GM18519 (cell line): ENCODE measurements around the gene PEMT.
"Not testable (repeated sequence)": the region's sequence is repeated elsewhere in the genome, so short reads cannot be mapped to it uniquely, and the experiment has no call there.

ENCODE experiments used
- ATAC-seq: cut with Tn5 transposase; IDR thresholded peaks from one replicate; pipeline ENCODE4 v1.9.1; 2021; ENCODE audit warnings: mild to moderate bottlenecking, moderate library complexity; ENCODE audit not compliant: unreplicated experiment, low FRiP score

The PEMT gene

GRCh38 chr17:17466511-17466910, 125.0 kb downstream of the PEMT start:
- ATAC-seq, result no peak

DNA sequence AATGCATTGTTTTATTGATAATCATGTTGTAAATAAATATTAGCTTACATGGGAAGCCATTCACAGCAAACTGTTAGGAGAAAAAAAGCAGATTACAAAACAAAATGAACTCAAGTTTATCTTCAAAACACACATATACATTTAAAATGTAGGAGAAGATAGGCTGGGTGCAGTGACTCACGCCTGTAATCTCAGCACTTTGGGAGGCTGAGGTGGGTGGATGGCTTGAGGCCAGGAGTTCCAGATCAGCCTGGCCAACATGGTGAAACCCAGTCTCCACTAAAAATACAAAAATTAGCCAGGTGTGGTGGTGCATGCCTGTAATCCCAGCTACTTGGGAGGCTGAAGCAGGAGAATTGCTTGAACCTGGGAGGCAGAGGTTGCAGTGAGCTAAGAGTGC, 125.6 kb downstream of the PEMT start:
- not testable (repeated sequence) for ATAC-seq

- ATAC-seq, result no peak
These were observed 127.7 kb downstream of the PEMT start for GRCh38 chr17:17463821-17464220.

DNA sequence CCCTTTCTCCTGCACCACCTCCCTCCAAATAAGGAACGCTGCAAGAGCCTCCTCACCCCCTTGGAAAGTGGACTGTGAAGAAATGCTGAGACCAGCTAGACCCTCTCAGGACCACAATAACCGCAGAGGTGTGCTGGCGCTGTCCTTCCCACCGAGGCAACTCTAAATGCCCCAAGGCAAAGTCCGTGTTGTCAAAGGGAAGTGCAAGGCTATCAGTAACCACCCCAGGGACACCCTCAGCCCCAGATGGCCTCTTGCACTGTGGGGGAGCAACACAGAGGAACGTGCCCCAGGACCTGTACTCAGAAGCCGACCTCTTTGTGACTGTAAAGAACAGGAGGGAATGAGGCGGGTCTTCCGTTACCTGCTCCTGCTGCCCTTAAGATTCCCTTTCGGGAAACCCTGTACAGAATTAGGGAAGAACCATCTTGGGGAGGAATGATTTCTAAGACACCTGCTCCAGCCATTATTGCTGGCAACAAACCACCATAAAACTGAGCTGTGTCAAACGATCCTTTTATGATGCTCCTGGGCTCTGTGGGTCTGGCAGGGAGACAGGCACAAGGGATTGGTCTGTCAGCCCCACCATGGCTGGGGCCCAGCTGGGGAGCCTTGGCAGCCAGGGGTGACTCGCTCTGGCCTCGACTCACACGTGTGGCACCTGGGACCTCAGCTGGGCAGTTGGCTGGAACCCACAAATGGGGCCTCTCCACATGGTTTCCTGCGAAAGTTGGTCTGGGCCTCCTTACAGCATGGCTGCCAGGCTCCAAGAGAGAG, 129.3 kb downstream of the PEMT start:
- no peak for ATAC-seq

GRCh38 chr17:17460038-17460437, 131.5 kb downstream of the PEMT start:
- ATAC-seq, result no peak

DNA sequence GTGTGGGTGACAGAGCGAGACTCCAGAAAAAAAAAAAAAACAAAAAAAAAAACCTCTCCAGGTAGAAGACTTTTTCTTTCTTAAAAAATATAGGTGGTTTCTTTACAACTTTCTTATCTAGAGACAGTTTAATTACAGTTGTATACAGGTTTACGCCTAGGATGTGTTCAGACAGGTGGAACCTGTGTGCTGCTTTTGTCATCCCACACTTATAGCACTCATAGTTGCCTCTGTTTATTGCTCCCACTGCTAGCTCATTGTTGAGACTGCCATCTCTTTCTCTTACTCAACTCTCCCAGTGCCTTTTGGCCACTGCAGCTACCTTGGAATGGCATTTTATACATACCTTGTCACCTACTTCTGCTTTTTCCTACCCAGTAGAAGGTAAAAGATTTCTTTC, 133.8 kb downstream of the PEMT start:
- no peak for ATAC-seq

- ATAC-seq, result no peak
These were observed 135.3 kb downstream of the PEMT start for GRCh38 chr17:17456251-17456650.
